ENCODE data around the gene TLE1.

The TLE1 gene

DNA sequence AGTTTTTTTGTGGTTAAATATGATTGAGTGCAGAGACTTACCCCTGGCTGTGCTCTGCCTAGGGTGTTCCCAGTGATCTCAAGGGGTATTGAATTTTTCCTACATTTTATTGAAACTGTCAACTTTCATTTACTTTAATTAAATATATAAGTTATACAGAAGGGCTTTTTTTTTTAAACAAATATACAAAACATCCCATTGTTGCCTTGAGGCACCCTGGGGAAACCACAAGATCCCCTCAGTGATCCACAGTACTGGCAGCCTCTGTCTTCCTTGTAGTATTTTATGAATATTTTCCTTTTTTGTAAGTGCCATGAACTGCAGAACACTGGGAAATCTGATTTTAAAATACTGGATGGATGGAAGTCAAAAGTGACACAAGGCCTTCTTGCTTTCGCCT lies 123.7 kb downstream of the TLE1 start:
- no peaks in the 10 kb centered on the region for H3K27me3 ChIP-seq (ENCODE audit: insufficient read depth, low read length)
- H3K4me3 ChIP-seq (ENCODE audit: low read length), result no peak overlapping the region
- H3K4me1 ChIP-seq (ENCODE audit: insufficient read depth, low read length), result peaks cover 13% of the 10 kb centered on the region
- no peak overlapping the region for H3K9ac ChIP-seq (ENCODE audit: low read depth, low read length)
- no peaks in the 10 kb centered on the region for H3K9me3 ChIP-seq (ENCODE audit: insufficient read depth, low read depth, low read length)
- 92% methylated on average over 1 of the region's 1 CpG for WGBS
- no peak overlapping the region for H3K27ac ChIP-seq (ENCODE audit: low read depth, low read length)
- H3K36me3 ChIP-seq (ENCODE audit: insufficient read depth, low read length), result no peaks in the 10 kb centered on the region

DNA sequence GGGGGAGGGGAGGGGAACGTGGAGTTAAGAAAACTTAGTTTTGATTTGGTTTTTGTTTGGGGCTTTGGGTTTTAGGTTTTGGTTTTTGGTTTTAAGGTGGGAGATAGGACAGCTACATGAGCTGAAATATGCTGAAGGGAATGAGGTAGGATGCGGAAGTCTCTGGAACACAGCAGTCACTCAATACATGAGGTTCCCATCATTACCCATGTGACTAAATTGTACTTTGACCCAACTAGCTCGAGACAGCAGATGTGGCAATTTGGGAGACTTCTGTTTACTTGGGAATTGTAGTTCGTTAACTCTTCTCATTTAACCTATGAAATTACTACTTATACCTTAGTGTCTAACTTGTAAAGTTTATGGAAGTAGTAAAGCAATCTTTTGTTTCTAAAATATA lies 124.2 kb downstream of the TLE1 start:
- Histone ChIP-seq H3K27me3 (ENCODE audit: insufficient read depth, low read length) (no peaks in the 10 kb centered on the region), H3K9ac (ENCODE audit: low read depth, low read length) (no peak overlapping the region), H3K36me3 (ENCODE audit: insufficient read depth, low read length) (no peaks in the 10 kb centered on the region), H3K27ac (ENCODE audit: low read depth, low read length) (no peak overlapping the region), H3K9me3 (ENCODE audit: insufficient read depth, low read depth, low read length) (no peaks in the 10 kb centered on the region), H3K4me1 (ENCODE audit: insufficient read depth, low read length) (peaks cover 13% of the 10 kb centered on the region), H3K4me3 (ENCODE audit: low read length) (no peak overlapping the region)
- 90% methylated on average over 2 of the region's 4 CpGs for WGBS

DNA sequence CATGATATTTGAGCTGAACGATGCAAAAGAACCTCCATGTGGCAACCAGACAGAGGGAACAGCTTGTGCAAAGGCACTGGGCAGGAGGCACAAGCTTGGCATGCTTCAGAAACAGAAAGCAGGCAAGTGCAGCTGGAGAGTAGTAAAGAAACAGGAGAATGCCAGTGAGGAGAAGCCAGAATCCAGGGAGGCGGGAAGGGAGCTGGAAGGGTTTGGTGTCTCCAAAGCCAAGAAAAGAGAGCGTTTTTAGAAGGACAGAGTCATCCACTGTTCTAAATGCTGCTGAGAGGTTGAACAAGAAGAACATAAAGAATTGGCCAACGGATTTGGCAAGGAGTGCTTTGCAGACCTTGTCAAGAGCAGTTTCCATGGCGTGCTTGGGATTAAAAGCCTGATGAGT lies 124.7 kb downstream of the TLE1 start:
- H3K27me3 ChIP-seq (ENCODE audit: insufficient read depth, low read length), result no peaks in the 10 kb centered on the region
- H3K9ac ChIP-seq (ENCODE audit: low read depth, low read length), result no peak overlapping the region
- no peak overlapping the region for H3K27ac ChIP-seq (ENCODE audit: low read depth, low read length)
- no peaks in the 10 kb centered on the region for H3K36me3 ChIP-seq (ENCODE audit: insufficient read depth, low read length)
- WGBS, result 89% methylated on average over 5 of the region's 5 CpGs
- no peaks in the 10 kb centered on the region for H3K9me3 ChIP-seq (ENCODE audit: insufficient read depth, low read depth, low read length)
- peaks cover 13% of the 10 kb centered on the region for H3K4me1 ChIP-seq (ENCODE audit: insufficient read depth, low read length)
- no peak overlapping the region for H3K4me3 ChIP-seq (ENCODE audit: low read length)

DNA sequence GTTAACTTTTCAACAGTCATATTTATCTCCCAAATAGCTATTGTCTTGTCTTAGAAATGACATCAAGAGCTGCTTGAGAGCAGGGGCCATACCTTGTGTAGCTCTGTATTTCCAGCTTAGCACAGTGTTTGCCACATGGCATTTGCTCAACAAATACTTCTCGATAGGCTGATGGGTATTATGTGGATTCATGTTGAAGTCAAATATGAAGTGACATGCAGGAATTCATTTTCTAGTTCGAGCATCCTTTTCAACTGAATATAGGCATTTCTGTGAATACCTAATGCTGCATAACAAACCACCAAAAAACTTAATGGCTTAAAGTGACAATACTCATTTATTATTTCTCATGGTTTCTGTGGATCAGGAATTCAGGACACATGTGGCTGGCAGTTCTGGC lies 125.6 kb downstream of the TLE1 start:
- H3K9ac ChIP-seq (ENCODE audit: low read depth, low read length), result no peak overlapping the region
- peaks cover 13% of the 10 kb centered on the region for H3K4me1 ChIP-seq (ENCODE audit: insufficient read depth, low read length)
- WGBS, result 94% methylated on average over 2 of the region's 2 CpGs
- no peak overlapping the region for H3K4me3 ChIP-seq (ENCODE audit: low read length)
- no peaks in the 10 kb centered on the region for H3K9me3 ChIP-seq (ENCODE audit: insufficient read depth, low read depth, low read length)
- no peak overlapping the region for H3K27ac ChIP-seq (ENCODE audit: low read depth, low read length)
- no peaks in the 10 kb centered on the region for H3K36me3 ChIP-seq (ENCODE audit: insufficient read depth, low read length)
- H3K27me3 ChIP-seq (ENCODE audit: insufficient read depth, low read length), result no peaks in the 10 kb centered on the region

DNA sequence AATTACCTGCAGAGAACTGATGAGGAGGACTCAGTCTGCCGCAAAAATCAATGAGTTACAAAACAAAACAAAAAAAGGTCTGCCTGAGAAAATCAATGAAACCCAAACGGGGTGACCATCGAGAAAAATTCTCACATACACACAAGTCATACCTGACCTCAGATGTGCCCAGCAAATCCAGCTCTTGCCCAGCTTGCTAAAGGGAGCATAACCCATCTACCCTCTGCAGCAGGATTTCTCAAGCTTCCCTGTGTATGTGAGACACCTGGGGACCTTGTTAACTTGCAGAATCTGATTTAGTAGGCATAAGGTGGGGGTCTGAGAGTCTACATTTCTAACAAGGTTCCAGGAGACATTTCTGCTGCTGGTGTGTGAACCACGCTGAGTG lies 126.3 kb downstream of the TLE1 start:
- no peak overlapping the region for H3K27ac ChIP-seq (ENCODE audit: low read depth, low read length)
- 91% methylated on average over 4 of the region's 4 CpGs for WGBS
- no peaks in the 10 kb centered on the region for H3K36me3 ChIP-seq (ENCODE audit: insufficient read depth, low read length)

DNA sequence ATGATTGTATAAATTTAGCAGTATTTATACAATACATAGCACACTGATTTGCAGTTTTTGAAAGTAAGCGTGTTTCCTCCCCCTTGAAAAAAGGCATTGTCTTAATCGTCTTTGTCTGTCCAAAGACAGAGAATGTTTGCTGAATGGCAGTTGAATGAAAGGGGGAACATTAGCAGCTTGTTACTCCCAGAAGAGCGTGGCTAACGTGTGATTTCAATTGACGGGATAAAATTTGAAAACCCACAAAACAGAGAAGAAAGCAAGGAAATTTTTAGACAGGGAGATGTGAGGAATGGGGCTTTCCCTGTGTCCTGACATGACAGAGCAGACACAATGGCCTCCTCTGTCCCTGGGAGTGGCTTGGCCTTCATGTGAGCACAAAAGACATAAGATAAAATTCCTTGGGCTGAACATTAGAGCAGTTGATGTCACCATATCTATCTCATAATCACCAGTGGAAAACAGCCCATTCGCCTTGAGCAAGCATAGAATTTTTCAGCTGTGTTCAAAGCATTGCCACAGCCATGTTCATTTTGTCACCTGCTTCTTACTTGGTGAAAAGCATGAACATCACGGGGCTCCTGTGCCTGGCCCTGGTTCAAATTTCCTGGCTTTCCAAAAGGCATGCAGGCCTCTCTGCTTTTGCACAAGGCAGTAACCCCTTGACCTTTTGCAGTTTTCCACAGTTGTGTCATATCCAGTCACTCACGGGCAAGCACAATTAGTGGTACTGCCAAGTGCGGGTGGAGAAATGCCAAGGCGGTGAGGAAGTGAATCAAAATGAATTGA lies 126.9 kb downstream of the TLE1 start:
- H3K27ac ChIP-seq (ENCODE audit: low read depth, low read length), result no peak overlapping the region
- 81% methylated on average over 10 of the region's 10 CpGs for WGBS
- no peaks in the 10 kb centered on the region for H3K27me3 ChIP-seq (ENCODE audit: insufficient read depth, low read length)
- no peak overlapping the region for H3K9ac ChIP-seq (ENCODE audit: low read depth, low read length)
- no peaks in the 10 kb centered on the region for H3K9me3 ChIP-seq (ENCODE audit: insufficient read depth, low read depth, low read length)
- no peaks in the 10 kb centered on the region for H3K36me3 ChIP-seq (ENCODE audit: insufficient read depth, low read length)
- H3K4me1 ChIP-seq (ENCODE audit: insufficient read depth, low read length), result peaks cover 18% of the 10 kb centered on the region
- H3K4me3 ChIP-seq (ENCODE audit: low read length), result no peak overlapping the region

More for the DNA sequence above, 126.3 kb downstream of the TLE1 start:
- Histone ChIP-seq H3K9me3 (ENCODE audit: insufficient read depth, low read depth, low read length) (no peaks in the 10 kb centered on the region), H3K4me3 (ENCODE audit: low read length) (no peak overlapping the region), H3K9ac (ENCODE audit: low read depth, low read length) (no peak overlapping the region), H3K27me3 (ENCODE audit: insufficient read depth, low read length) (no peaks in the 10 kb centered on the region), H3K4me1 (ENCODE audit: insufficient read depth, low read length) (peaks cover 17% of the 10 kb centered on the region)

DNA sequence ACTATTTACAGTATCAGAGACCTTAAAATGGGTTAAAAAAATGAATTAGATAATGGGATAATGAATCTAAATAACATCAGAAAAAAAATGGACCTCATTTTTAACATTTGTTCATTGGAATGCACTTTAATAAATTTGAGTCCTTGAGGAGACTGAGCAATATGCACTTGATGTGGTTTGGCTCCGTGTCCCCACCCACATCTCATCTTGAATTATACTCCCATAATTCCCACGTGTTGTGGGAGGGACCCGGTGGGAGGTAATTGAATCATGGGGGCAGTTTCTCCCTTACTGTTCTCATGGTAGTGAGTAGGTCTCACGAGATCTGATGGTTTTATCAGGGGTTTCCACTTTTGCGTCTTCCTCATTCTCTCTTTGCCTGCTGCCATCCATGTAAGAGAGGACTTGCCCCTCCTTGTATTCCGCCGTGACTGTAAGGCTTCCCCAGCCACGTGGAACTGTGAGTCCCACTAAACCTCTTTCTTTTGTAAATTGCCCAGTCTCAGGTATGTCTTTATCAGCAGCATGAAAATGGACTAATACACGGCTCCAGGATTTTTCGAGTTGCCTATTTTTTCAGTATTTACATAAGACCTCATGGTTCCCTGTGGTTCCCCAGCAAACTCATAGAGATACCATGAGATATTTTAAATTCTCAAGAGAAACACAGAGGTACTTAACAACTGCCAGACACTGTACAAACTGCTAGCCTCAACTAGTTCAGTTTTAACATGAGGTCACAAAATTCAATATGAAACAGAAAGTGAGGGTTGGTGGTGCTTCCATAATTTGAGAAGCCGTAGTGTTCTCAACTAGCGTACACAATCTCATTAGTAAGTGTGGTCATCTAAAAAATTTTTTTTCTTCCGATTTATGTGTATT lies 128.3 kb downstream of the TLE1 start:
- H3K4me3 ChIP-seq (ENCODE audit: low read length), result no peak overlapping the region
- H3K27me3 ChIP-seq (ENCODE audit: insufficient read depth, low read length), result no peaks in the 10 kb centered on the region
- H3K4me1 ChIP-seq (ENCODE audit: insufficient read depth, low read length), result peaks cover 12% of the 10 kb centered on the region
- no peak overlapping the region for H3K9ac ChIP-seq (ENCODE audit: low read depth, low read length)
- no peaks in the 10 kb centered on the region for H3K36me3 ChIP-seq (ENCODE audit: insufficient read depth, low read length)
- WGBS, result 92% methylated on average over 9 of the region's 13 CpGs
- no peak overlapping the region for H3K27ac ChIP-seq (ENCODE audit: low read depth, low read length)
- no peaks in the 10 kb centered on the region for H3K9me3 ChIP-seq (ENCODE audit: insufficient read depth, low read depth, low read length)

DNA sequence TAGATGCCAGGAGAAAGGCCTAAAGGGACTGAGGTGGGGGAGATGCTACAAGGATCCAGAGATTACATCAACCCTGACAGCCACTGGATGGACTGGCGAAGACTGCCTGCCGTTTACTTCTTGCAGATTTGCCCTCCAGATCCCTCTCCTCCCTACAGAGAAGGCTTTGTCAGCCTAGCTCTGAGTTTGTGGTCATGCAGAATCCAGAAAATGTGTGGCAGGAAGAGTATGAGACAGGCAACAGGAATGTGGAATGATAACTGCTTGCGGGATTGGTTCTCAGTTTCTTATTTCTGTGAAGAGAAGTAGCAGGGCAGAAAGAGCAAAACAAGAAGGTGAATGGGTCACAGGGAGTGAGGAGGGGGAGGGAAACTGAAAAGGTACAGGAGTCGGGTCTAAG lies 129.6 kb downstream of the TLE1 start:
- H3K9me3 ChIP-seq (ENCODE audit: insufficient read depth, low read depth, low read length), result no peaks in the 10 kb centered on the region
- H3K4me3 ChIP-seq (ENCODE audit: low read length), result no peak overlapping the region
- 56% methylated on average over 4 of the region's 4 CpGs for WGBS
- H3K27me3 ChIP-seq (ENCODE audit: insufficient read depth, low read length), result no peaks in the 10 kb centered on the region
- H3K36me3 ChIP-seq (ENCODE audit: insufficient read depth, low read length), result no peaks in the 10 kb centered on the region
- H3K27ac ChIP-seq (ENCODE audit: low read depth, low read length), result no peak overlapping the region
- peaks cover 9% of the 10 kb centered on the region; the same call in 1 of the 2 replicates for H3K4me1 ChIP-seq (ENCODE audit: insufficient read depth, low read length)
- H3K9ac ChIP-seq (ENCODE audit: low read depth, low read length), result no peak overlapping the region

DNA sequence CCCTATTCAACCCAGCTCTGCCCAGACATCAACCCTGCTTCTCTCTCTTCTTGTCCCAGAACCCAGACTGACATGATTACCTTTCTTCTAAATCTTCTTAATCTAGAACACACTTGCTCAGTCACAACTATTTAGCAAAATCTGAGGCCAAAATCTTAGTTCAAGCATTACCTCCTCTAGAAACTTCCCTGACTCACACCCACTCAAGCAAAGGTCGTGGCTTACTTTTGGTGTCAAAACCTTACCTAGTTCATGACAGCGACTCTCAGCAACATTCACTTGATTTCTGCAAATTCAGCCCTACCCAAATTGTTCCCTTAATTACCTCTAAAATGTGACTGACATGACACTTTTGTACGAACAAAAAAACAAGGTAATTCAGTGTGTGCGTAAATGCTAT lies 130.2 kb downstream of the TLE1 start:
- Histone ChIP-seq H3K36me3 (ENCODE audit: insufficient read depth, low read length) (no peaks in the 10 kb centered on the region), H3K9ac (ENCODE audit: low read depth, low read length) (no peak overlapping the region), H3K4me3 (ENCODE audit: low read length) (no peak overlapping the region), H3K4me1 (ENCODE audit: insufficient read depth, low read length) (peaks cover 9% of the 10 kb centered on the region; the same call in 1 of the 2 replicates), H3K27ac (ENCODE audit: low read depth, low read length) (no peak overlapping the region), H3K9me3 (ENCODE audit: insufficient read depth, low read depth, low read length) (no peaks in the 10 kb centered on the region), H3K27me3 (ENCODE audit: insufficient read depth, low read length) (no peaks in the 10 kb centered on the region)
- 93% methylated on average over 4 of the region's 4 CpGs for WGBS

DNA sequence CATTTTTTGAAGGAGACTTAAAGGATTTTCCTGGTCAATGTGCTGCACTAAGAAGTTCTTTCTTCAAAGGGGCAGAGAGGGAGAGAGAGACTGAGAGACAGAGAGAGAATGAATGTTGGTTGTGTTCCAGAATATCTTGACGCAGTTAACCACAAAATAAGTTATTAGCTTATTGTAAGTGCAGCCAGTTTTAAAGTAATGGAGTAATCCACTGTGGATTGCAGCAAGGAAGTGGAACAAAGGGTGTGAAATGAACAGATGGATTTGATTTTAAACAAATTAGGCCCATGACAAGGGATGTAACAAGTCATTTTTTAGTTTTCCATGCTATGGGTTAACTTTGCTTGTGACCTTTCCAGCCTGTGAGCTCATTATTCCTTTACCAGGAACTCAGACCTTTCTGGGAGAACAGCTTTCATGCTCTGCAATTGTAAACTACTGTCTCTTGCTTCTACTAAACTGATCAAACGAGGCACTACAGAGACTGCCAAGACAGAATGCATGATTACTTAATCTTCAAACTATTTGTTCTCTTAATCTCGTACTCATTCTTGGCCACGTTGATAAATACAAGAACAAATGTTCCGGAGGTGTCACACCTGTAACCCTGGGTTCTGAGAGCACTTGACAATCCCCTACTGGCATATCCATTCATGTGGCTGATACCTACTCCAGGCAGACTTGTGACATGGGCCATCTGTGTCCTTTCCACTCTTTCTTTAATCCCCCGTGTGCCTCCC lies 131.1 kb downstream of the TLE1 start:
- Histone ChIP-seq H3K36me3 (ENCODE audit: insufficient read depth, low read length) (no peaks in the 10 kb centered on the region), H3K4me3 (ENCODE audit: low read length) (no peak overlapping the region), H3K27ac (ENCODE audit: low read depth, low read length) (no peak overlapping the region), H3K27me3 (ENCODE audit: insufficient read depth, low read length) (no peaks in the 10 kb centered on the region), H3K9me3 (ENCODE audit: insufficient read depth, low read depth, low read length) (no peaks in the 10 kb centered on the region), H3K4me1 (ENCODE audit: insufficient read depth, low read length) (peaks cover 9% of the 10 kb centered on the region; the same call in 1 of the 2 replicates), H3K9ac (ENCODE audit: low read depth, low read length) (no peak overlapping the region)
- 87% methylated on average over 6 of the region's 6 CpGs for WGBS

Data from HUES64 (cell line).